Upper lobe of left lung (tissue), 6 donors: ENCODE measurements around the gene TUSC2. TPM values are rescaled to one million over a fixed set of nuclear protein-coding genes. Genes with fewer than 3 reads are reported as not detected.

Source experiments
- ATAC-seq, 2 donors: fragments of 200-7000 bp; cut with Tn5 transposase; one replicate each; pipeline ENCODE4 v1.9.1; 2022; ENCODE audit warnings: mild to moderate bottlenecking in 2 of 2, moderate library complexity in 2 of 2; ENCODE audit not compliant: low FRiP score in 2 of 2
- DNase-seq, 2 donors: peaks; one replicate each; pipeline ENCODE4 v3.0.0-alpha.2; 2019 to 2020
- H3K27ac ChIP-seq, 4 donors: fragments of 200-600 bp; sonication (generic); one replicate each; pipeline ENCODE4 v1.5.1; 2016 to 2019
- H3K27me3 ChIP-seq, 4 donors: fragments of 200-600 bp; sonication (generic); one replicate each; pipeline ENCODE4 v1.5.1; 2017 to 2019
- H3K36me3 ChIP-seq, 4 donors: fragments of 200-600 bp; sonication (generic); one replicate each; pipeline ENCODE4 v1.5.1; 2016 to 2019
- H3K4me1 ChIP-seq, 4 donors: fragments of 200-600 bp; sonication (generic); one replicate each; pipeline ENCODE4 v1.5.1; 2018 to 2019
- H3K4me3 ChIP-seq, 4 donors: fragments of 200-600 bp; sonication (generic); one replicate each; pipeline ENCODE4 v1.5.1; 2017 to 2019; ENCODE audit warnings: mild to moderate bottlenecking in 2 of 4, moderate library complexity in 1 of 4
- H3K9me3 ChIP-seq, 4 donors: fragments of 200-600 bp; sonication (generic); one replicate each; pipeline ENCODE4 v1.5.1; 2018 to 2019
- EP300 ChIP-seq, 4 donors: sonication (generic); formaldehyde crosslinking; IDR thresholded peaks; one replicate each; pipeline ENCODE4 v1.5.1; 2017; ENCODE audit warnings: antibody characterized with exemption in 4 of 4, control low read depth in 2 of 4
- POLR2A ChIP-seq, 4 donors: fragments of 450-650 bp; IDR thresholded peaks; one replicate each; pipeline ENCODE4 v1.5.1; 2016 to 2017; ENCODE audit warnings: antibody characterized with exemption in 4 of 4, mild to moderate bottlenecking in 2 of 4
- POLR2AphosphoS5 ChIP-seq, 2 donors: sonication (generic); formaldehyde crosslinking; IDR thresholded peaks; one replicate each; pipeline ENCODE4 v1.5.1; 2017; ENCODE audit warnings: antibody characterized with exemption in 2 of 2
- WGBS, 2 donors: methylation state at CpG; one replicate each; pipeline ENCODE4 v1.1.5; 2017 to 2018; 5-methylcytosine and 5-hydroxymethylcytosine counted together
- total RNA-seq, 6 donors: library from RNA; depleted of rRNA in 4 of 6; stranded (reverse); fragments of >200 nt in 4 of 6; gene quantifications; one replicate each; pipeline versions ENCODE4 v1.1.0 to v1.2.1, GENCODE V29; 2016 to 2021
- TF ChIP-seq, protein P1 (sequence below), 6 experiments: fragments of 450-650 bp in 4 of 6; fragments of 200-600 bp in 2 of 6; sonication (generic) in 2 of 6; IDR thresholded peaks; one replicate each; pipeline ENCODE4 v1.5.1; 2016 to 2019; ENCODE audit warnings: antibody characterized with exemption in 6 of 6
- donor health status: DM: no; HTN: no; CAD: no; lungs with moderate emphysema.
- donor health status: DM: no; HTN: yes; CAD: no; lungs with severe emphysema.

Gene TUSC2
- total RNA-seq, 6 donors from 2014 or later: 16.8 to 36.1 (median 25.0) TPM

DNA sequence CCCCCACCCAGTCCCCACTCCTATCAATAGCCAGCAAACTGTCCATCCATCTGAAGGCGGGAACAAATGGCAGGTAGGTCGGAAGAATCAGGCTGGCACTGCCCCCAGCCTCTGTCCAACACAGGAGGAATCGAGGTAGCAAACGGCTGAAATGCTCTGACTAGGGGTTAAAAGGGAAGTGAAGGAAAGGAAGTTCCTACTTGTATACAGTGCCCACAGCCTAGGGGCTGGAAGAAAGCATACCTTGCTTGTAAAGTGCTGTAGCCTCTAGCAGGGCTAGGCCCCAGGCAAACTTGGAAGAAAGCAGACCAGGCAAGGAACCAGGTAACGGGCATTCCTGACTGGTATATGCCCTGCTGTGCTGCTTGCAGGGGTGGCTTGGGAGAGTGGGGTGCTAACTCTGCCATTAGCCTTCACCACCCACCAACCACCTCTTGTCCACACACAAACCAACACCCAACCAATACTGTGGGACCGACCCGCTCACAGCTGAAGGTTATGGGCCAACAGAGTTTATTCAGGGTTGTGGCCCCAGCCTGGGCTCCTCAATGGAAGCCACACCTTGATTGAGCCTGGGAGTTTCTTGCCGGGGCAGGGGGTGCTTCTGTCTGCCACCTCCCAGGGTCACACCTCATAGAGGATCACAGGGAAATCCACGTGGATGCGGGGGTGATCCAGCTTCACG is 2.4 kb downstream of the TUSC2 start:
- TF ChIP-seq POLR2AphosphoS5 (IDR thresholded peaks at IDR 0.05) (no peak), POLR2A (IDR thresholded peaks at IDR 0.05) (no peak), EP300 (IDR thresholded peaks at IDR 0.05) (no peak)
- TF ChIP-seq, protein P1, sequence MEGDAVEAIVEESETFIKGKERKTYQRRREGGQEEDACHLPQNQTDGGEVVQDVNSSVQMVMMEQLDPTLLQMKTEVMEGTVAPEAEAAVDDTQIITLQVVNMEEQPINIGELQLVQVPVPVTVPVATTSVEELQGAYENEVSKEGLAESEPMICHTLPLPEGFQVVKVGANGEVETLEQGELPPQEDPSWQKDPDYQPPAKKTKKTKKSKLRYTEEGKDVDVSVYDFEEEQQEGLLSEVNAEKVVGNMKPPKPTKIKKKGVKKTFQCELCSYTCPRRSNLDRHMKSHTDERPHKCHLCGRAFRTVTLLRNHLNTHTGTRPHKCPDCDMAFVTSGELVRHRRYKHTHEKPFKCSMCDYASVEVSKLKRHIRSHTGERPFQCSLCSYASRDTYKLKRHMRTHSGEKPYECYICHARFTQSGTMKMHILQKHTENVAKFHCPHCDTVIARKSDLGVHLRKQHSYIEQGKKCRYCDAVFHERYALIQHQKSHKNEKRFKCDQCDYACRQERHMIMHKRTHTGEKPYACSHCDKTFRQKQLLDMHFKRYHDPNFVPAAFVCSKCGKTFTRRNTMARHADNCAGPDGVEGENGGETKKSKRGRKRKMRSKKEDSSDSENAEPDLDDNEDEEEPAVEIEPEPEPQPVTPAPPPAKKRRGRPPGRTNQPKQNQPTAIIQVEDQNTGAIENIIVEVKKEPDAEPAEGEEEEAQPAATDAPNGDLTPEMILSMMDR (IDR thresholded peaks at IDR 0.05): no peak
- peaks cover 43 to 71% (median 58%) of the 10 kb centered on the region in 4 donors for H3K4me1 ChIP-seq
- ATAC-seq: no peak
- H3K27me3 ChIP-seq: no peaks in the 10 kb centered on the region
- no peak for DNase-seq
- H3K4me3 ChIP-seq: no peak overlapping the region
- H3K9me3 ChIP-seq: no peaks in the 10 kb centered on the region
- WGBS, 2 donors: 76 to 78% methylated on average over 9 to 11 of the region's 11 CpGs
- peaks cover 9 to 39% (median 29%) of the 10 kb centered on the region in 4 donors for H3K36me3 ChIP-seq
- peak overlapping the region; percentile 94 to 97 (median 95) for H3K27ac ChIP-seq

DNA sequence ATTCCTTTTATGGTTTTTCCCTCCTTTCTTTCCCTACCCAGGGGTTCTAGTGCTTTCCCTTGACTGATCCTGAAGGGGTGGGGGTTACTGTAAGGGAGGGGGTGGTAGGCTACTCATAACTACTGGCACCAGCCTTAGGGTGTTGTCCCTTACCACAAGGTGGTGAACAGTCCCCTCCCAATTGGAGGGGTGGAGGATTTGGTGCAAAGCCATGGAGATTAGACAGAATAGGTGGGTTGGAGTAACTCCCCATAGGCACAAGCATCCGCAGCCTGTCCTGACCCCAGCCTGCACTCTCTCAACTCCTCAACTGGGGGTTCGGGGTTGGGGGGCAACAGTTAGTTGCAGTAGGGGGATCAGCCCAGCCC is 2.9 kb downstream of the TUSC2 start:
- peaks cover 46 to 76% (median 63%) of the 10 kb centered on the region in 4 donors for H3K4me1 ChIP-seq
- TF ChIP-seq POLR2AphosphoS5 (IDR thresholded peaks at IDR 0.05) (no peak), EP300 (IDR thresholded peaks at IDR 0.05) (no peak), POLR2A (IDR thresholded peaks at IDR 0.05) (no peak)
- TF ChIP-seq, protein P1 (IDR thresholded peaks at IDR 0.05): no peak
- H3K9me3 ChIP-seq: no peaks in the 10 kb centered on the region
- ATAC-seq (no peak), DNase-seq (no peak)
- peaks cover 4 to 39% (median 24%) of the 10 kb centered on the region in 4 donors for H3K36me3 ChIP-seq
- 92 to 100% methylated on average over 1 to 2 of the region's 2 CpGs for WGBS, 2 donors
- peak overlapping the region; percentile 94 to 97 (median 95) for H3K27ac ChIP-seq
- H3K27me3 ChIP-seq: no peaks in the 10 kb centered on the region
- H3K4me3 ChIP-seq: no peak overlapping the region

DNA sequence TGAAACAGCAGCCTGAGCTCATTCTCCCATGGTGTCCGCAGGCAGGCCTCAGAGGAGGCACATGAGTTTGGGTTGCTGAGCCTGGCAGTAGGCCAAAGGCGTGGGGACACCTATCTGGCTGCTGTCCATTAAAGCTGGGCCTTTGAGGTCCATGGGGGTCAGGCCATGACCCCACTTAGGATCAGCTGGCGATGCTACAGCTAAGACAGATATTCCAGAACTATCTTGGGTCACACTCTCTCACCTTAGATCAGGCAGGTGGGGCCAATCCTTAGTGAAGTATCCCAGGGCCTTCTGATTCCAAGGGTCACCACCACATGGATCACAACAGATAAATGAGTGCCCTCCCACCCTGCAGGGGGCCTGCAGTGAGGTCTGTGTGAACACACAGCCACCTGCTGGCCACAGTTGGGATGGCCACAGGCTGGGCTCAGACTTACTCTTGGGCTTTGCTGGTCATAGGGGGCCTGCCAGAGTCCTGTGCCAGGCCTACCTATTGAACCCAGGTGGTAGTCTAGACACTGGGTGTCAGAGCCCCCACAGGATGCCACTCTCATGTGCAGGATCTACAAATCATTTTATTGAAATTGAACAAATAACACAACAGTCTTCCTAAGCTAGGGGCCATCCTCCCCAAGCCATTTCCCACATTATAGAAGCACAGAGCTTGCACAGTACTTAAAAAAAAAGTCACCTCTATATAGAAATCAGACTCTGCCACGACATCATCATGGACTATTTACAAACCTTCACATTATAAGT is 3.5 kb downstream of the TUSC2 start:
- TF ChIP-seq POLR2A (IDR thresholded peaks at IDR 0.05) (no peak), POLR2AphosphoS5 (IDR thresholded peaks at IDR 0.05) (peak in 1 of 2 donors; percentile 35), EP300 (IDR thresholded peaks at IDR 0.05) (no peak)
- TF ChIP-seq, protein P1 (IDR thresholded peaks at IDR 0.05): peak; percentile 86 to 95 (median 91)
- peak in 1 of 2 donors; percentile 32 for ATAC-seq
- peaks cover 51 to 82% (median 69%) of the 10 kb centered on the region in 4 donors for H3K4me1 ChIP-seq

DNA sequence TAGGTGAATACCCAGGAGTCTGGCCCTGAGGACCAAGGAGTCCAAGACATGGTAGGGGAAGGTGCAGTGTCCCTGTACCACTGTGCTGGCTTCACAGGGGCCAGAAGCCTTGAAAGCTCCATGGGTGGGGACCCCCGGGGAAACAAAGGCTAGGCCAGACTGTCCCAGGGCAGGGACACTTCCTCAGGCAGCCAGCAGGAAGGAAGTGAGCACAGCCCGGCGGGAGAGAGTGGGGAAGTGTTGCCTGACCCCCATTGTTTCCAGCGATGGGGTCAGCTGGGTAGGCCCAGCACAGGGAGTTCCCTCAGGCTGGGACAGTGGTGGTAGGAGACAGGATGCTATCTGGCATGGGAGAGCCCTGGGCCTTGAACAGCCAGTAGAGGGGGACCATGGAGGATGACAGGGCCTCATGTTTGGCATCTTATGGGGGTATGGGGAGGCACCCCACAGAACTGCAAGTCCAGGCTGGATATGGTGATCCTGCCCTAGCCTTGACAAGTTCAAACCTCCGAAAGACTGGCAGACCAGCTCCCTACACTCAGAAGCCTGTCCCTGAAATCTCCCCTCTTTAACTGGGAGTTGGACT is 4.3 kb downstream of the TUSC2 start:
- Histone ChIP-seq H3K36me3 (peaks cover 3 to 41% (median 26%) of the 10 kb centered on the region in 4 donors), H3K9me3 (no peaks in the 10 kb centered on the region), H3K4me1 (peaks cover 60 to 84% (median 74%) of the 10 kb centered on the region in 4 donors), H3K27ac (peak overlapping the region; percentile 94 to 97 (median 95)), H3K27me3 (no peaks in the 10 kb centered on the region), H3K4me3 (peak overlapping the region in 3 of 4 donors; percentile 65 to 96 (median 79))
- WGBS, 2 donors: 20 to 63% methylated on average over 3 to 5 of the region's 5 CpGs
- DNase-seq: peak in 1 of 2 donors; percentile 74
- peak in 1 of 2 donors; percentile 23 for ATAC-seq
- TF ChIP-seq POLR2AphosphoS5 (IDR thresholded peaks at IDR 0.05) (peak; percentile 95 to 96), EP300 (IDR thresholded peaks at IDR 0.05) (peak; percentile 85 to 99 (median 96)), POLR2A (IDR thresholded peaks at IDR 0.05) (peak in 2 of 4 donors; percentile 12 to 23)
- TF ChIP-seq, protein P1 (IDR thresholded peaks at IDR 0.05): peak in 5 of 6 experiments; percentile 18 to 72 (median 49)

More for the DNA sequence above, 3.5 kb downstream of the TUSC2 start:
- Histone ChIP-seq H3K27me3 (no peaks in the 10 kb centered on the region), H3K4me3 (peak overlapping the region in 1 of 4 donors; percentile 96), H3K9me3 (no peaks in the 10 kb centered on the region), H3K36me3 (peaks cover 0 to 39% (median 23%) of the 10 kb centered on the region in 4 donors), H3K27ac (peak overlapping the region; percentile 94 to 97 (median 95))
- peak in 1 of 2 donors; percentile 75 for DNase-seq
- 32 to 42% methylated on average over 1 to 4 of the region's 4 CpGs for WGBS, 2 donors
